Suprapubic skin (tissue), 4 donors: ENCODE data around the gene EBP. TPM values are rescaled to one million over a fixed set of nuclear protein-coding genes. Genes with fewer than 3 reads are reported as not detected.

Experiments
- DNase-seq, 2 donors: peaks; one replicate each; pipeline ENCODE4 v3.0.0-alpha.2; 2019; ENCODE audit warnings: low spot score in 2 of 2
- H3K27ac ChIP-seq: fragments of 200-600 bp; sonication (generic); one replicate; pipeline ENCODE4 v1.5.1; 2019
- H3K27me3 ChIP-seq: fragments of 200-600 bp; sonication (generic); one replicate; pipeline ENCODE4 v1.5.1; 2019
- H3K36me3 ChIP-seq: fragments of 200-600 bp; sonication (generic); one replicate; pipeline ENCODE4 v1.5.1; 2019
- H3K4me1 ChIP-seq: fragments of 200-600 bp; sonication (generic); one replicate; pipeline ENCODE4 v1.5.1; 2019
- H3K4me3 ChIP-seq: fragments of 200-600 bp; sonication (generic); one replicate; pipeline ENCODE4 v1.5.1; 2019; ENCODE audit warnings: mild to moderate bottlenecking
- H3K9me3 ChIP-seq: fragments of 200-600 bp; sonication (generic); one replicate; pipeline ENCODE4 v1.5.1; 2019
- EP300 ChIP-seq: sonication (generic); formaldehyde crosslinking; IDR thresholded peaks from one replicate; pipeline ENCODE4 v1.6.1; 2017; ENCODE audit warnings: antibody characterized with exemption
- POLR2A ChIP-seq, 2 donors: fragments of 450-650 bp; IDR thresholded peaks; one replicate each; pipeline ENCODE4 v1.6.1; 2017; ENCODE audit warnings: antibody characterized with exemption in 2 of 2, mild to moderate bottlenecking in 2 of 2, moderate library complexity in 2 of 2
- POLR2AphosphoS5 ChIP-seq, 3 donors: sonication (generic); formaldehyde crosslinking; IDR thresholded peaks; one replicate each; pipeline ENCODE4 v1.6.1; 2017; ENCODE audit warnings: antibody characterized with exemption in 3 of 3
- WGBS: methylation state at CpG from one replicate; pipeline ENCODE4 v1.1.5; 2018; 5-methylcytosine and 5-hydroxymethylcytosine counted together
- total RNA-seq, 4 donors: library from RNA; depleted of rRNA; stranded (reverse); fragments of >200 nt; gene quantifications; one replicate each; pipeline ENCODE4 v1.1.0, GENCODE V29; 2016
- TF ChIP-seq, protein P1 (sequence below), 2 donors: fragments of 200-600 bp in 1 of 2; fragments of 450-650 bp in 1 of 2; sonication (generic) in 1 of 2; IDR thresholded peaks; one replicate each; pipeline ENCODE4 v1.5.1; 2016 to 2019; ENCODE audit warnings: antibody characterized with exemption in 2 of 2, mild to moderate bottlenecking in 1 of 2, moderate library complexity in 1 of 2

EBP gene
- total RNA-seq, 4 donors from 2014 or later, result 43.4 to 82.7 (median 71.9) TPM

DNA sequence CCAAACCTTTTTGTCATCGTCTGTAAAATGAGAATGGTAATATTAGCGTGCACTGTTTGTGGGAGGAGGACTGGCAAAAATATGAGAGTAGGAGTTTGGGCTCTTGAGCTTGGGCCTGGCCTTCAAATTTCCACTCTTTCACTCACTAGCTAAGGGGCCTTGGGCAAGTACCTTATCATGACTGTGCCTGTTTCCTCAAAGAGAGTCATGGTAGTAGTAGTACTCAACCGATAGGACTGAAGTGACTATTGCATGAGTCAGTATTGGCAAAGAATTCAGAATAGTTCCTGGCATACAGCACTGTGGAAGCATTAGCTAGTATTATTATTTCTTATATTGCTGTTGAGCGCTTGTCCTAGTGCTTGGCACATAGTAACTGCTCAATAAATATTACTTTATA is 36.7 kb downstream of the EBP start:
- Histone ChIP-seq H3K9me3 (no peaks in the 10 kb centered on the region), H3K27me3 (no peaks in the 10 kb centered on the region), H3K27ac (no peak overlapping the region), H3K4me3 (no peak overlapping the region), H3K4me1 (no peaks in the 10 kb centered on the region), H3K36me3 (peaks cover 30% of the 10 kb centered on the region)
- no peak for TF ChIP-seq POLR2A (IDR thresholded peaks at IDR 0.05)
- TF ChIP-seq, protein P1, sequence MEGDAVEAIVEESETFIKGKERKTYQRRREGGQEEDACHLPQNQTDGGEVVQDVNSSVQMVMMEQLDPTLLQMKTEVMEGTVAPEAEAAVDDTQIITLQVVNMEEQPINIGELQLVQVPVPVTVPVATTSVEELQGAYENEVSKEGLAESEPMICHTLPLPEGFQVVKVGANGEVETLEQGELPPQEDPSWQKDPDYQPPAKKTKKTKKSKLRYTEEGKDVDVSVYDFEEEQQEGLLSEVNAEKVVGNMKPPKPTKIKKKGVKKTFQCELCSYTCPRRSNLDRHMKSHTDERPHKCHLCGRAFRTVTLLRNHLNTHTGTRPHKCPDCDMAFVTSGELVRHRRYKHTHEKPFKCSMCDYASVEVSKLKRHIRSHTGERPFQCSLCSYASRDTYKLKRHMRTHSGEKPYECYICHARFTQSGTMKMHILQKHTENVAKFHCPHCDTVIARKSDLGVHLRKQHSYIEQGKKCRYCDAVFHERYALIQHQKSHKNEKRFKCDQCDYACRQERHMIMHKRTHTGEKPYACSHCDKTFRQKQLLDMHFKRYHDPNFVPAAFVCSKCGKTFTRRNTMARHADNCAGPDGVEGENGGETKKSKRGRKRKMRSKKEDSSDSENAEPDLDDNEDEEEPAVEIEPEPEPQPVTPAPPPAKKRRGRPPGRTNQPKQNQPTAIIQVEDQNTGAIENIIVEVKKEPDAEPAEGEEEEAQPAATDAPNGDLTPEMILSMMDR (IDR thresholded peaks at IDR 0.05), result no peak
- TF ChIP-seq EP300, result no peak
- no peak for TF ChIP-seq POLR2AphosphoS5 (IDR thresholded peaks at IDR 0.05)
- WGBS, result 71% methylated on average over 4 of the region's 4 CpGs
- no peak for DNase-seq

DNA sequence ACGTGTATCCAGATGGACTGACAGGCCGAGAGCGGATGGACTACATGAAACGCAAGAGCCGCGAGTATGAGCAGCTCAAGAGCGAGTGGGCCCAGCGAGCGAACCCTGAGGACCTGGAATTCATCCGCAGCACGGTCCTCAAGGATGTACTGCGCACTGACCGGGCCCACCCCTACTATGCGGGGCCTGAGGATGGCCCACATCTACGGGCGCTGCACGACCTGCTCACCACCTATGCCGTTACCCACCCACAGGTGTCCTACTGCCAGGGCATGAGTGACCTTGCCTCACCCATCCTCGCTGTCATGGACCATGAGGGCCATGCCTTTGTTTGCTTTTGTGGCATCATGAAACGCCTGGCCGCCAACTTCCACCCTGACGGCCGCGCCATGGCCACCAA is 38.0 kb downstream of the EBP start:
- no peaks in the 10 kb centered on the region for H3K27me3 ChIP-seq
- H3K9me3 ChIP-seq, result no peaks in the 10 kb centered on the region
- H3K4me1 ChIP-seq, result no peaks in the 10 kb centered on the region
- no peak for DNase-seq
- peaks cover 30% of the 10 kb centered on the region for H3K36me3 ChIP-seq
- no peak overlapping the region for H3K4me3 ChIP-seq
- WGBS, result 98% methylated on average over 14 of the region's 24 CpGs
- TF ChIP-seq, protein P1 (IDR thresholded peaks at IDR 0.05), result no peak
- TF ChIP-seq POLR2A (IDR thresholded peaks at IDR 0.05) (no peak), POLR2AphosphoS5 (IDR thresholded peaks at IDR 0.05) (no peak), EP300 (no peak)
- H3K27ac ChIP-seq, result no peak overlapping the region

DNA sequence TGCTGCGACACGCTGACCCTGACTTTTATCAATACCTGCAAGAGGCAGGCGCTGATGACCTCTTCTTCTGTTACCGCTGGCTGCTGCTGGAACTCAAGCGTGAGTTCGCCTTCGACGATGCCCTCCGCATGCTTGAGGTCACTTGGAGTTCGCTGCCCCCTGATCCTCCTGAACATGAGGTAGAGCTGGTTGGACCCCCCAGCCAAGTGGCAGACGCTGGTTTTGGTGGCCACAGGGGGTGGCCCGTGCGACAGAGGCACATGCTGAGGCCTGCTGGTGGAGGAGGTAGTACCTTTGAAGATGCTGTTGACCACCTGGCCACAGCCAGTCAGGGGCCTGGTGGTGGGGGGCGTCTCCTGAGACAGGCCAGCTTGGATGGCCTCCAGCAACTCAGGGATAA is 38.4 kb downstream of the EBP start:
- no peak for DNase-seq
- Histone ChIP-seq H3K27me3 (no peaks in the 10 kb centered on the region), H3K27ac (no peak overlapping the region), H3K9me3 (no peaks in the 10 kb centered on the region), H3K36me3 (peaks cover 30% of the 10 kb centered on the region), H3K4me1 (no peaks in the 10 kb centered on the region), H3K4me3 (no peak overlapping the region)
- 83% methylated on average over 2 of the region's 14 CpGs for WGBS
- no peak for TF ChIP-seq POLR2AphosphoS5 (IDR thresholded peaks at IDR 0.05)
- TF ChIP-seq, protein P1 (IDR thresholded peaks at IDR 0.05), result no peak
- no peak for TF ChIP-seq POLR2A (IDR thresholded peaks at IDR 0.05)
- no peak for TF ChIP-seq EP300

DNA sequence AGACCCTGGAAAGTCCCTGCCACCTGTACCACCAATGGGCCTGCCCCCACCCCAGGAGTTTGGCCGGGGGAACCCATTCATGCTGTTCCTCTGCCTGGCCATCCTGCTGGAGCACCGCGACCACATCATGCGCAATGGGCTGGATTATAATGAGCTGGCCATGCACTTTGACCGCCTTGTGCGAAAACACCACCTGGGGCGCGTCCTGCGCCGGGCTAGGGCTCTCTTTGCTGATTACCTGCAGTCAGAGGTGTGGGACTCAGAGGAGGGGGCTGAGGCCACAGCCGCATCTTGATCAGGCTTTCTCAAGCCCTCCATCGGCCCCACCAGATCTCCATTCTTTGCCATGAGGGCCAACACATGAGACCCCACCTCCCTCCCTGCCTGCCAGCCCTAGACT is 39.1 kb downstream of the EBP start:
- no peaks in the 10 kb centered on the region for H3K4me1 ChIP-seq
- no peak for DNase-seq
- no peak overlapping the region for H3K4me3 ChIP-seq
- TF ChIP-seq EP300 (no peak), POLR2A (IDR thresholded peaks at IDR 0.05) (no peak), POLR2AphosphoS5 (IDR thresholded peaks at IDR 0.05) (no peak)
- TF ChIP-seq, protein P1 (IDR thresholded peaks at IDR 0.05), result no peak
- no peaks in the 10 kb centered on the region for H3K27me3 ChIP-seq
- H3K9me3 ChIP-seq, result no peaks in the 10 kb centered on the region
- H3K36me3 ChIP-seq, result peaks cover 24% of the 10 kb centered on the region
- H3K27ac ChIP-seq, result no peak overlapping the region
- 93% methylated on average over 10 of the region's 12 CpGs for WGBS

DNA sequence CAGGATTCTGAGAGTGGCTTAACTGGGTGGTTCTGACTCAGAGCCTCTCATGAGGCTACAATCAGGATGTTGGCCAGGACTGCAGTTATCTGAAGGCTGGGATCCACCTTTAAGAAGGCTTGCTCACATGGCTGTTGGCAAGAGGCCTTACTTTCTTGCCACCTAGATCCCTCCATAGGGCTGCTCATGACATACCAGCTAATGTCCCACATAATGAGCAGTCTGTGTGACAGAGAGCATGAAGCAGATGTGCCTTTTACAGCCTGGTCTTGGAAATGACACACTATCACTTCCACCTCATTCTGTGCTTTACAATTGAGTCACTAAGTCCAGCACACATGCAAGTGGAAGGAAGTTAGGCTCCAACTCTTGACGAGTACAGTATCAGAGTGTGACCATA is 48.4 kb downstream of the EBP start:
- H3K4me1 ChIP-seq, result peaks cover 4% of the 10 kb centered on the region
- no peak overlapping the region for H3K4me3 ChIP-seq
- no peak for DNase-seq
- TF ChIP-seq EP300, result no peak
- TF ChIP-seq, protein P1 (IDR thresholded peaks at IDR 0.05), result no peak
- no peak for TF ChIP-seq POLR2AphosphoS5 (IDR thresholded peaks at IDR 0.05)
- no peak for TF ChIP-seq POLR2A (IDR thresholded peaks at IDR 0.05)
- 90% methylated on average over 1 of the region's 1 CpG for WGBS
- H3K27me3 ChIP-seq, result no peaks in the 10 kb centered on the region
- no peaks in the 10 kb centered on the region for H3K9me3 ChIP-seq
- H3K36me3 ChIP-seq, result no peaks in the 10 kb centered on the region
- no peak overlapping the region for H3K27ac ChIP-seq
